ENCODE data around the gene INSYN2A.
A peak's percentile ranks its signal among the peaks of the same experiment; 100 is the strongest.

Gene INSYN2A

GRCh38 chr10:127151981-127152699, 44.3 kb downstream of the INSYN2A start:
- peak; percentile 21 for DNase-seq (ENCODE audit: low read depth)

GRCh38 chr10:127151541-127151940, 44.9 kb downstream of the INSYN2A start:
- peak; percentile 52 for DNase-seq (ENCODE audit: low read depth)

DNA sequence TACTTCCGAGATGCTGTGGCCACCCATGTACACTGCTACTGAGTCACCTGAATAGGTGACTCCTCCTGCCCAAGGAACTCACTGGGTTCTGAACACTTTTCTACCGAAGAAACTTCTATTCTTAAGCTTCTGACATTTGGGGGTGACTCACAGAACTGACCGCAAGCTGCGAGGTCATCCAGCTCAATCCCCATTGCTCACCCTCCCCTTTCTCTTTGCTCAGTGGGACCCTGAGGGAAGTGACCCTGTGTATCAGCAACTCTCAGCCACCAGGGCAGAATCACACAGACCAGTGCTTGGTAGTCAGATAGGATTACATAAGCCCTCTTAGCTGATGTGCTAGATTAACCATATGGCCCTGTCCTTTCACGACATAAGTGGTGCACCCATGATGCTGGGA, 46.3 kb downstream of the INSYN2A start:
- peak; percentile 52 for DNase-seq (ENCODE audit: low read depth)

DNA sequence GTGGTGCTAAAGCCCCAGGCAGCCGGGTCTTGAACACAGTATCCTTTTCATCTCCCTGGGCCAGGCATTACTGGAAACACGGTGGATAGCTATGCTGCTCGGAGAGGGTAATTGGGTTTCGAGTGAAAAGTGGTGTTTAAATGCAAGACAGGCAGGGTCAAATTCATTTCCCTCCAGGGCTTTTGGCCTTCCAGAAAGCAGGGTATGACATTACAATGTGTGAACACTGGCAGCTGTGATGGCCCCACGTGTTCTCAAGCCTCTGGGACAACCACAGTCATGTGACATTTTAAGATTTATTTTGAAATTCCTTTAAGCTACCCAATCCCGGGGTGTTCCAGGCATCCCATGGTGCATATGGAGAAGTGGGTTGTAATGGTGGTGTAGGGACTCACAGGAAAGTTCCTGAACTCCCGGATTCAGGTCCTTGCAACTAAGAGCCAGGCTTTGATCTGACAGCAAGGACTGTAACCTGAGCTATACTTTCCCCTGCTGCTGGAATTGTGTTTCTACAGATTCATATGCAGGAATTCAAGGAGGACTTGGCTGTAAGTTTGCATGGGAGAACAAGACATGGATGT, 46.8 kb downstream of the INSYN2A start:
- no peak for DNase-seq (ENCODE audit: low read depth)

- DNase-seq (ENCODE audit: low read depth), result peak; percentile 85
Measured at GRCh38 chr10:127148933-127149220, 47.5 kb downstream of the INSYN2A start.

GRCh38 chr10:127148066-127148932, 48.1 kb downstream of the INSYN2A start:
- DNase-seq (ENCODE audit: low read depth), result peak; percentile 78

GRCh38 chr10:127146661-127147060, 49.7 kb downstream of the INSYN2A start:
- no peak for DNase-seq (ENCODE audit: low read depth)

Data from amniotic epithelial cell (primary cell).